ENCODE results near the gene SMAD2.

DNA sequence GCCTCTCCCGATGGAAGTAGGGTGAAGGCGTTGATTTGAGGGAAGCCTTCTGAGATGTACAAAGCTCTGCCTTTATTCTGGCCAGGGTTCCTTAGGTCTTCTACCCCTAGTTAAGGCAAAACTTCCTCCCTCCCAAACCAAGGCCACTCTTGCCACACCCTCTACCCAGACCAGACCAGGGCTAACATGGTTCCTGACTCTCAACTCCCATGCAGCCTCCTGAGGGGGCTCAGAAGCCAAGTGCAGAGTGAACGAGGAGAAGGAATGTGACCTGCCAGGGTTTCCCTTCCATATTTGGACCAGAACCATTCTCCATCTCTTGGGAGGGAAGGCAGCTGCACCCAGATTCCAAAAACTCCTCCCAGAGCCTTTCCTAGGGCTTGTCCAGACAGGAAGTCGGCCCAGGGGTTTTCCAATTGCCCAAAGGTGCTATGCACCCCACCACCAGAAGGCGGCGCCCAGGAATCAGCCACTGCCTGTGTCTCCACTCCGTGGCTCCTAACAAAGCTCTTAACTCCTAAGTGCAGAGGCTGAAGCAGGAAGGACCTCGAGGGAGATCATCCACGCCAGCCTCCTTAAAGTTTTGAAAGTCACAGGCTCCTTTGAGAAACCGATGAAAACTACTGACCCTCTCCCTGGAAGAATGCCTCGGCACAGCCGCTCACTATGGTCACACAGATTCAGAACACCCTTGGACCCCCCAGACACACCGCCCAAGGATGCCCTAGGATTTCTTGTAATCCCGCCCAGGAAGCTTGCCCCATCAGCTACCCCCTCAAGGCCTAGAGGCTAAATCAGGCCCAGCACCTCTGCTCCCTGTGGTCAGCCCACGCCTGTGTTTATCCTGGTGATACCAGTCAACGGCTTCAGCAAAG lies 157.8 kb downstream of the SMAD2 start:
- TF ChIP-seq, protein P1, sequence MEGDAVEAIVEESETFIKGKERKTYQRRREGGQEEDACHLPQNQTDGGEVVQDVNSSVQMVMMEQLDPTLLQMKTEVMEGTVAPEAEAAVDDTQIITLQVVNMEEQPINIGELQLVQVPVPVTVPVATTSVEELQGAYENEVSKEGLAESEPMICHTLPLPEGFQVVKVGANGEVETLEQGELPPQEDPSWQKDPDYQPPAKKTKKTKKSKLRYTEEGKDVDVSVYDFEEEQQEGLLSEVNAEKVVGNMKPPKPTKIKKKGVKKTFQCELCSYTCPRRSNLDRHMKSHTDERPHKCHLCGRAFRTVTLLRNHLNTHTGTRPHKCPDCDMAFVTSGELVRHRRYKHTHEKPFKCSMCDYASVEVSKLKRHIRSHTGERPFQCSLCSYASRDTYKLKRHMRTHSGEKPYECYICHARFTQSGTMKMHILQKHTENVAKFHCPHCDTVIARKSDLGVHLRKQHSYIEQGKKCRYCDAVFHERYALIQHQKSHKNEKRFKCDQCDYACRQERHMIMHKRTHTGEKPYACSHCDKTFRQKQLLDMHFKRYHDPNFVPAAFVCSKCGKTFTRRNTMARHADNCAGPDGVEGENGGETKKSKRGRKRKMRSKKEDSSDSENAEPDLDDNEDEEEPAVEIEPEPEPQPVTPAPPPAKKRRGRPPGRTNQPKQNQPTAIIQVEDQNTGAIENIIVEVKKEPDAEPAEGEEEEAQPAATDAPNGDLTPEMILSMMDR (IDR thresholded peaks at IDR 0.05) = peak; percentile 81
- TF ChIP-seq, protein P2, sequence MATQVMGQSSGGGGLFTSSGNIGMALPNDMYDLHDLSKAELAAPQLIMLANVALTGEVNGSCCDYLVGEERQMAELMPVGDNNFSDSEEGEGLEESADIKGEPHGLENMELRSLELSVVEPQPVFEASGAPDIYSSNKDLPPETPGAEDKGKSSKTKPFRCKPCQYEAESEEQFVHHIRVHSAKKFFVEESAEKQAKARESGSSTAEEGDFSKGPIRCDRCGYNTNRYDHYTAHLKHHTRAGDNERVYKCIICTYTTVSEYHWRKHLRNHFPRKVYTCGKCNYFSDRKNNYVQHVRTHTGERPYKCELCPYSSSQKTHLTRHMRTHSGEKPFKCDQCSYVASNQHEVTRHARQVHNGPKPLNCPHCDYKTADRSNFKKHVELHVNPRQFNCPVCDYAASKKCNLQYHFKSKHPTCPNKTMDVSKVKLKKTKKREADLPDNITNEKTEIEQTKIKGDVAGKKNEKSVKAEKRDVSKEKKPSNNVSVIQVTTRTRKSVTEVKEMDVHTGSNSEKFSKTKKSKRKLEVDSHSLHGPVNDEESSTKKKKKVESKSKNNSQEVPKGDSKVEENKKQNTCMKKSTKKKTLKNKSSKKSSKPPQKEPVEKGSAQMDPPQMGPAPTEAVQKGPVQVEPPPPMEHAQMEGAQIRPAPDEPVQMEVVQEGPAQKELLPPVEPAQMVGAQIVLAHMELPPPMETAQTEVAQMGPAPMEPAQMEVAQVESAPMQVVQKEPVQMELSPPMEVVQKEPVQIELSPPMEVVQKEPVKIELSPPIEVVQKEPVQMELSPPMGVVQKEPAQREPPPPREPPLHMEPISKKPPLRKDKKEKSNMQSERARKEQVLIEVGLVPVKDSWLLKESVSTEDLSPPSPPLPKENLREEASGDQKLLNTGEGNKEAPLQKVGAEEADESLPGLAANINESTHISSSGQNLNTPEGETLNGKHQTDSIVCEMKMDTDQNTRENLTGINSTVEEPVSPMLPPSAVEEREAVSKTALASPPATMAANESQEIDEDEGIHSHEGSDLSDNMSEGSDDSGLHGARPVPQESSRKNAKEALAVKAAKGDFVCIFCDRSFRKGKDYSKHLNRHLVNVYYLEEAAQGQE (IDR thresholded peaks at IDR 0.05; ENCODE audit: insufficient read depth in 1 of 2, low read depth in 2 of 2, low read length in 1 of 2) = no peak
- TF ChIP-seq SIN3A (IDR thresholded peaks at IDR 0.05; ENCODE audit: borderline replicate concordance, insufficient read depth, low read depth, low read length) = no peak
- TF ChIP-seq POLR2AphosphoS5 (IDR thresholded peaks at IDR 0.05; ENCODE audit: low read depth, low read length) = no peak
- no peak for TF ChIP-seq TCF7L2 (IDR thresholded peaks at IDR 0.05; ENCODE audit: low read depth, low read length)
